Testis (tissue), 3 donors: Measurements from ENCODE around the gene G6PC2. TPM values are rescaled to one million over a fixed set of nuclear protein-coding genes. Genes with fewer than 3 reads are reported as not detected.

ENCODE experiments used
- DNase-seq: peaks from one replicate; pipeline ENCODE4 v3.0.0-alpha.2; 2019
- H3K27ac ChIP-seq, 2 donors: fragments of 200-600 bp; sonication (generic); one replicate each; pipeline ENCODE4 v1.5.1; 2019
- H3K27me3 ChIP-seq: fragments of 200-600 bp; sonication (generic); one replicate; pipeline ENCODE4 v1.5.1; 2019
- H3K36me3 ChIP-seq: fragments of 200-600 bp; sonication (generic); one replicate; pipeline ENCODE4 v1.5.1; 2017; ENCODE audit warnings: low read depth; ENCODE audit errors: missing control alignments
- H3K4me1 ChIP-seq: fragments of 200-600 bp; sonication (generic); one replicate; pipeline ENCODE4 v1.5.1; 2019
- H3K4me3 ChIP-seq, 2 donors: fragments of 200-600 bp; sonication (generic); one replicate each; pipeline ENCODE4 v1.5.1; 2017 to 2019
- H3K9me3 ChIP-seq: fragments of 200-600 bp; sonication (generic); one replicate; pipeline ENCODE4 v1.5.1; 2017
- POLR2A ChIP-seq: fragments of 450-650 bp; IDR thresholded peaks from one replicate; pipeline ENCODE4 v1.6.1; 2017; ENCODE audit warnings: antibody characterized with exemption, mild to moderate bottlenecking, moderate library complexity
- WGBS, 2 donors: methylation state at CpG; one replicate each; pipeline ENCODE4 v1.1.5; 2018; 5-methylcytosine and 5-hydroxymethylcytosine counted together
- intact Hi-C: fragments of 100-400 bp; cut with DNase I; formaldehyde crosslinking; loops from one replicate; pipeline ENCODE4 v1.15.1; 2023; ENCODE audit warnings: low total_unique reads
- polyA plus RNA-seq: library from polyadenylated mRNA; stranded (reverse); fragments of 350-450 nt; fragmentation: Illumina TruSeq; extraction: RNeasy Lipid Tissue Mini Kit (QIAGEN cat#74804); gene quantifications from one replicate; pipeline ENCODE4 v1.2.3, GENCODE V29; 2014; ENCODE audit warnings: low read depth, low replicate concordance; ENCODE audit not compliant: insufficient read depth
- total RNA-seq, 2 donors: library from RNA; depleted of rRNA; stranded (reverse); fragments of >200 nt; gene quantifications; one replicate each; pipeline ENCODE4 v1.2.3, GENCODE V29; 2016
- TF ChIP-seq, protein P1 (sequence below), 3 experiments: fragments of 450-650 bp in 2 of 3; fragments of 200-600 bp in 1 of 3; sonication (generic) in 1 of 3; IDR thresholded peaks; one replicate each; pipeline ENCODE4 v1.5.1; 2016 to 2019; ENCODE audit warnings: antibody characterized with exemption in 3 of 3, mild to moderate bottlenecking in 2 of 3, moderate library complexity in 1 of 3

The G6PC2 gene
- total and polyA plus RNA-seq, 3 donors from 2014 or later, result 1.1 to 2.5 (median 2.4) TPM

DNA sequence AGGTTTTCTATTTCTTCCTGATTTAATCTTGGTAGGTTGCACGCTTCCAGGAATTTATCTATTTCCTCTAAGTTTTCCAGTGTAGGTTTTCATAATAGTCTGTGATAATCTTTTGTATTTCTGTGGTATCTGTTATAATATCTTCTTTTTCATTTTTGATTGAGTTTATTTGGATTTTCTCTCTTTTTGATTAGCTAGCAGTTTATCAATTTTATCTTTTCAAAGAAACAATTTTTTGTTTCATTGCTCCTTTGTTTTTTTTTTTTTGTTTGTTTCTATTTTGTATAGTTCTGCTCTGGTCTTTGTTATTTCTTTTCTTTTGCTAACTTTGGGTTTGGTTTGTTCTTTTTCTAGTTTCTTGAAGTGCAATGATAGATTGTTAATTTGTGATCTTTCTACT, 51.3 kb downstream of the G6PC2 start:
- intact Hi-C loops, result no loop called here
- no peak for TF ChIP-seq POLR2A
- TF ChIP-seq, protein P1, sequence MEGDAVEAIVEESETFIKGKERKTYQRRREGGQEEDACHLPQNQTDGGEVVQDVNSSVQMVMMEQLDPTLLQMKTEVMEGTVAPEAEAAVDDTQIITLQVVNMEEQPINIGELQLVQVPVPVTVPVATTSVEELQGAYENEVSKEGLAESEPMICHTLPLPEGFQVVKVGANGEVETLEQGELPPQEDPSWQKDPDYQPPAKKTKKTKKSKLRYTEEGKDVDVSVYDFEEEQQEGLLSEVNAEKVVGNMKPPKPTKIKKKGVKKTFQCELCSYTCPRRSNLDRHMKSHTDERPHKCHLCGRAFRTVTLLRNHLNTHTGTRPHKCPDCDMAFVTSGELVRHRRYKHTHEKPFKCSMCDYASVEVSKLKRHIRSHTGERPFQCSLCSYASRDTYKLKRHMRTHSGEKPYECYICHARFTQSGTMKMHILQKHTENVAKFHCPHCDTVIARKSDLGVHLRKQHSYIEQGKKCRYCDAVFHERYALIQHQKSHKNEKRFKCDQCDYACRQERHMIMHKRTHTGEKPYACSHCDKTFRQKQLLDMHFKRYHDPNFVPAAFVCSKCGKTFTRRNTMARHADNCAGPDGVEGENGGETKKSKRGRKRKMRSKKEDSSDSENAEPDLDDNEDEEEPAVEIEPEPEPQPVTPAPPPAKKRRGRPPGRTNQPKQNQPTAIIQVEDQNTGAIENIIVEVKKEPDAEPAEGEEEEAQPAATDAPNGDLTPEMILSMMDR (IDR thresholded peaks at IDR 0.05), result no peak
- H3K4me1 ChIP-seq, result no peaks in the 10 kb centered on the region
- no peak for DNase-seq
- no peaks in the 10 kb centered on the region for H3K36me3 ChIP-seq
- H3K9me3 ChIP-seq, result no peaks in the 10 kb centered on the region
- 86 to 92% methylated on average over 1 of the region's 1 CpG for WGBS, 2 donors
- H3K4me3 ChIP-seq, result no peak overlapping the region
- no peak overlapping the region for H3K27ac ChIP-seq
- H3K27me3 ChIP-seq, result no peaks in the 10 kb centered on the region

DNA sequence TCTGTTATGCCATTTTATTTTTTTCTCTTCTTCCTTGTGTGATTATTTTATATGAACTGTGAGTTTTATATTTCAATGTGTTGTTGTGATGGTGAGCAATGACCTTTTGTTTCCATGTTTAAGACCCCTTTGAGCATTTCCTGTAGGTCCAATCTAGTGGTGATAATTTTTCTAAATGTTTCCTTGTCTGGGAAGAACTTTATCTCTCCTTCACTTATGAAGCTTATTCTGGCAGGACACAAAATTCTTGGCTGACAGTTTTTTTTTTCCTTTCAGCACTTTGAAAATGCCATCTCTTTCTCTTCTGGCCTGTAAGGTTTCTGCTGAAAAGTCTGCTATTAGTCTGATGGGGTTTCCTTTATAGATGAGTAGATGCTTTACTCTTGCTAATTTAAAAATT, 53.2 kb downstream of the G6PC2 start:
- TF ChIP-seq POLR2A, result no peak
- TF ChIP-seq, protein P1 (IDR thresholded peaks at IDR 0.05), result no peak
- Histone ChIP-seq H3K4me3 (no peak overlapping the region), H3K9me3 (no peaks in the 10 kb centered on the region), H3K36me3 (no peaks in the 10 kb centered on the region), H3K27ac (no peak overlapping the region), H3K4me1 (no peaks in the 10 kb centered on the region), H3K27me3 (no peaks in the 10 kb centered on the region)
- intact Hi-C loops, result no loop called here
- DNase-seq, result no peak

DNA sequence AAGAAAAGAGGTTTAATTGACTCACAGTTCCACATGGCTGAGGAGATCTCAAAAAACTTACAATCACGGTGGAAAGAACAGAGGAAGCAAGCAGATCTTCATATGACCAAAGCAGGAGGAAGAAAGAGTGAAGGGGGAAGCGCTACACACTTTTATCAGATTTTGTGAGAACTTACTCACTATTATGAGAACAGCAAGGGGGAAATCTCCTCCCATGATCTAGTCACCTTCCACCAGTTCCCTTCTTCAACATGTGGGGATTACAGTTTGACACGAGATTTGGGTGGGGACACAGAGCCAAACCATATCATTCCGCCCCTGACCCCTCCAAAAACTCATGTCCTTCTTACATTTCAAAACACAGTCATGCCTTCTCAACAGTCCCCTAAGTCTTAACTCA, 54.2 kb downstream of the G6PC2 start:
- intact Hi-C loops, result no loop called here
- H3K4me3 ChIP-seq, result no peak overlapping the region
- DNase-seq, result no peak

DNA sequence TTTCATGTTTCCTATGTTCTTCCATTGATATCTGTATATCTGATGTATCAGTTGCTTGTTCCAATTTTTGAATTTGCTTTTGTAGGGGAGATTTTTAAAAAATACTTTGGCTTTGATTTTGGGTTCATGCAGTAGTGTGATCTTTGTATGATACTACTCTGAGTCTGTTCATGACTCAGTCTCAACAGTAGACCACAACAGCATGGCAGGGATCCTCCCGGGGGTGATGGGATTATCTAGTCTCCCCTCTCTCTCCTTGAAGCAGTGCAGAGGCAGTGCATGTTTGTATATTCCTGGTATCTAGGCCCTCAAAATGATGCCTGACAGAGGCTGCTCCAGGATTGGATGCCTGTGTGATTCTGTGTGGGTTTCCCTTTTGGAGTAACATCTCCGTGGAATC, 55.3 kb downstream of the G6PC2 start:
- WGBS, 2 donors, result 85 to 93% methylated on average over 2 of the region's 2 CpGs
- Histone ChIP-seq H3K9me3 (no peaks in the 10 kb centered on the region), H3K4me1 (no peaks in the 10 kb centered on the region), H3K27ac (no peak overlapping the region), H3K36me3 (no peaks in the 10 kb centered on the region), H3K27me3 (no peaks in the 10 kb centered on the region), H3K4me3 (no peak overlapping the region)
- DNase-seq, result no peak
- TF ChIP-seq, protein P1 (IDR thresholded peaks at IDR 0.05), result no peak
- TF ChIP-seq POLR2A, result no peak
- intact Hi-C loops, result no loop called here

More for the DNA sequence above, 54.2 kb downstream of the G6PC2 start:
- 84 to 90% methylated on average over 4 of the region's 4 CpGs for WGBS, 2 donors
- TF ChIP-seq, protein P1 (IDR thresholded peaks at IDR 0.05), result no peak
- TF ChIP-seq POLR2A, result no peak
- Histone ChIP-seq H3K27me3 (no peaks in the 10 kb centered on the region), H3K4me1 (no peaks in the 10 kb centered on the region), H3K9me3 (no peaks in the 10 kb centered on the region), H3K27ac (no peak overlapping the region), H3K36me3 (no peaks in the 10 kb centered on the region)

Other genes starting within 250 kb of the G6PC2 start
- 10 to 100 TPM; 93.8 to 99.8 TPM for gene NOSTRIN, start 98.7 kb upstream of the G6PC2 start, total RNA-seq
- 28.9 TPM for gene NOSTRIN, start 98.7 kb upstream of the G6PC2 start, polyA plus RNA-seq
- gene SPC25, start 10.9 kb upstream of the G6PC2 start, total RNA-seq, result 1 to 10 TPM in 1 of 2 donors, under 1 TPM in 1; 0.99 to 3.7 TPM
- gene SPC25, start 10.9 kb upstream of the G6PC2 start, polyA plus RNA-seq, result 7.3 TPM
- gene ABCB11, start 130.0 kb downstream of the G6PC2 start, total RNA-seq, result 1 to 10 TPM; 4.6 to 7.2 TPM
- 16.1 TPM for gene ABCB11, start 130.0 kb downstream of the G6PC2 start, polyA plus RNA-seq
- 1 to 10 TPM; 2.3 to 2.4 TPM for gene DHRS9, start 168.3 kb downstream of the G6PC2 start, total RNA-seq
- 16.5 TPM for gene DHRS9, start 168.3 kb downstream of the G6PC2 start, polyA plus RNA-seq